ENCODE measurements around the gene FGF12.

DNA sequence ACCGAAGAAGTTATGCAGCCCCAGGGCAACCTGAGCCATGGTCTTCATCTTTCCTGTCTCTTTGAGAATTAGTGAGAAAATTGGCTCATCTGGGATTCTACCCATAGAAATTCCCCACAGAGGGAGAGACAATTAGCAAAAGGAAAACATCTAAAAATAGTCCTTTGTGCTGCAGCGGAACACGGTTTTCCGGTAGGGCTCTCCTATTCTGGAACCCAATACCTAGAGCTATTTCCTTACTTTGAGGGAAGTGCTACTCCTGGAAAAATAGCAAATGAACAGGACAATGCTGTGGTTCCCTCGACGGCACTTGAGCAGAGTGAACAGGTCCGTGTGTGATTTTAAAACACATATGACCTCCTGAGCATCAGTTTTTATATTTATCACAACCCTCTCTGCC, 210.5 kb downstream of the FGF12 start:
- no peak for TF ChIP-seq POLR2A (IDR thresholded peaks at IDR 0.05)
- TF ChIP-seq, protein P1, sequence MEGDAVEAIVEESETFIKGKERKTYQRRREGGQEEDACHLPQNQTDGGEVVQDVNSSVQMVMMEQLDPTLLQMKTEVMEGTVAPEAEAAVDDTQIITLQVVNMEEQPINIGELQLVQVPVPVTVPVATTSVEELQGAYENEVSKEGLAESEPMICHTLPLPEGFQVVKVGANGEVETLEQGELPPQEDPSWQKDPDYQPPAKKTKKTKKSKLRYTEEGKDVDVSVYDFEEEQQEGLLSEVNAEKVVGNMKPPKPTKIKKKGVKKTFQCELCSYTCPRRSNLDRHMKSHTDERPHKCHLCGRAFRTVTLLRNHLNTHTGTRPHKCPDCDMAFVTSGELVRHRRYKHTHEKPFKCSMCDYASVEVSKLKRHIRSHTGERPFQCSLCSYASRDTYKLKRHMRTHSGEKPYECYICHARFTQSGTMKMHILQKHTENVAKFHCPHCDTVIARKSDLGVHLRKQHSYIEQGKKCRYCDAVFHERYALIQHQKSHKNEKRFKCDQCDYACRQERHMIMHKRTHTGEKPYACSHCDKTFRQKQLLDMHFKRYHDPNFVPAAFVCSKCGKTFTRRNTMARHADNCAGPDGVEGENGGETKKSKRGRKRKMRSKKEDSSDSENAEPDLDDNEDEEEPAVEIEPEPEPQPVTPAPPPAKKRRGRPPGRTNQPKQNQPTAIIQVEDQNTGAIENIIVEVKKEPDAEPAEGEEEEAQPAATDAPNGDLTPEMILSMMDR (IDR thresholded peaks at IDR 0.05 in 4 of 5, conservative IDR thresholded peaks at IDR 0.05 in 1 of 5), result no peak
